Activated T-cell treated with anti-CD3 and anti-CD28 coated beads, Interleukin-2, amount 50 U/mL, for 1 hour (primary cell): ENCODE measurements around the gene ZNF486.
"Not testable (repeated sequence)": the region's sequence is repeated elsewhere in the genome, so short reads cannot be mapped to it uniquely, and the experiment has no call there.

Experiments
- DNase-seq: peaks from one replicate; pipeline ENCODE4 v3.0.0-alpha.2; 2020

Gene ZNF486

GRCh38 chr19:20167020-20167644 is at the start of gene ZNF486:
Gene ZNF486 (plus strand): TSS chr19:20167214. CDS start chr19:20167331, 117 bp downstream.
- peak; percentile 85 for DNase-seq

- not testable (repeated sequence) for DNase-seq
Observed at GRCh38 chr19:20118064-20118839, 48.8 kb upstream of the ZNF486 start.

GRCh38 chr19:20124879-20125278 is 42.1 kb upstream of the ZNF486 start:
- no peak for DNase-seq

GRCh38 chr19:20132933-20133332 is 34.1 kb upstream of the ZNF486 start:
- DNase-seq: not testable (repeated sequence)

- not testable (repeated sequence) for DNase-seq
Observed at GRCh38 chr19:20137714-20138113, 29.3 kb upstream of the ZNF486 start.

- no peak for DNase-seq
Observed at GRCh38 chr19:20151617-20152145, 15.3 kb upstream of the ZNF486 start.

- DNase-seq: not testable (repeated sequence)
Observed at GRCh38 chr19:20152506-20152905, 14.5 kb upstream of the ZNF486 start.

- DNase-seq: no peak
Observed at GRCh38 chr19:20153281-20153680, 13.7 kb upstream of the ZNF486 start.

GRCh38 chr19:20154636-20155035 is 12.4 kb upstream of the ZNF486 start:
- DNase-seq: no peak

- no peak for DNase-seq
Observed at GRCh38 chr19:20162821-20163220, 4.2 kb upstream of the ZNF486 start.

- no peak for DNase-seq
Observed at GRCh38 chr19:20164456-20164855, 2.6 kb upstream of the ZNF486 start.

- no peak for DNase-seq
Observed at GRCh38 chr19:20165971-20166592, 932 bp upstream of the ZNF486 start.

GRCh38 chr19:20167651-20168122 is 673 bp downstream of the ZNF486 start:
- no peak for DNase-seq

GRCh38 chr19:20171285-20171684 is 4.3 kb downstream of the ZNF486 start:
- DNase-seq: no peak

- DNase-seq: not testable (repeated sequence)
Observed at GRCh38 chr19:20175848-20176247, 8.8 kb downstream of the ZNF486 start.

- DNase-seq: not testable (repeated sequence)
Observed at GRCh38 chr19:20179956-20180355, 12.9 kb downstream of the ZNF486 start.

GRCh38 chr19:20182222-20182785 is 15.3 kb downstream of the ZNF486 start:
- DNase-seq: no peak

- DNase-seq: no peak
Observed at GRCh38 chr19:20186174-20186573, 19.2 kb downstream of the ZNF486 start.

GRCh38 chr19:20197747-20198146 is 30.7 kb downstream of the ZNF486 start:
- no peak for DNase-seq

GRCh38 chr19:20209051-20209450 is 42.0 kb downstream of the ZNF486 start:
- DNase-seq: no peak

- DNase-seq: not testable (repeated sequence)
Observed at GRCh38 chr19:20214366-20214765, 47.4 kb downstream of the ZNF486 start.

- DNase-seq: not testable (repeated sequence)
Observed at GRCh38 chr19:20221605-20222004, 54.6 kb downstream of the ZNF486 start.

- no peak for DNase-seq
Observed at GRCh38 chr19:20233105-20233504, 66.1 kb downstream of the ZNF486 start.
